PC-9 (cell line): Measurements from ENCODE around the gene TRPV2. TPM values are rescaled to one million over a fixed set of nuclear protein-coding genes. Genes with fewer than 3 reads are reported as not detected.

Source experiments
- BruUV-seq: library from RNA; stranded (reverse); fragments of 400-500 nt; replicated peaks from 2 replicates; lab custom pipeline; 2021; lab: Mats Ljungman, UMichigan
- CTCF ChIA-PET: fragments of 300-600 bp; sonication (Branson Sonifier 250); formaldehyde crosslinking; loops from one replicate; lab custom pipeline; 2022; ENCODE audit warnings: antibody characterized with exemption; lab: Charles Lee
- POLR2A ChIA-PET: fragments of 300-600 bp; sonication (Branson Sonifier 250); formaldehyde crosslinking; loops from one replicate; lab custom pipeline; 2022; ENCODE audit warnings: antibody characterized with exemption; ENCODE audit not compliant: unreplicated experiment; lab: Charles Lee
- DNase-seq, 2 experiments: peaks; one replicate each; pipeline versions ENCODE4 v3.0.0 to v3.0.0-alpha.2; 2015 to 2022; ENCODE audit warnings: mixed read lengths in 1 of 2
- H2AFZ ChIP-seq: fragments of 200-600 bp; sonication (generic); 2 replicates; pipeline ENCODE4 v1.8.1; 2017; ENCODE audit warnings: antibody characterized with exemption
- H3F3A ChIP-seq: fragments of 200-600 bp; sonication (generic); 2 replicates; pipeline ENCODE4 v1.8.1; 2017; ENCODE audit warnings: antibody characterized with exemption, mild to moderate bottlenecking, low read depth; ENCODE audit not compliant: insufficient read depth
- H3K27ac ChIP-seq: fragments of 200-600 bp; sonication (generic); 2 replicates; pipeline ENCODE4 v1.6.1; 2016; ENCODE audit warnings: mixed run types
- H3K27me3 ChIP-seq: fragments of 200-600 bp; sonication (generic); 2 replicates; pipeline ENCODE4 v1.6.1; 2016; ENCODE audit warnings: low read depth, mixed run types; ENCODE audit not compliant: insufficient read depth
- H3K36me3 ChIP-seq: fragments of 200-600 bp; sonication (generic); 2 replicates; pipeline ENCODE4 v1.6.1; 2016; ENCODE audit warnings: low read depth, mixed run types
- H3K4me1 ChIP-seq: fragments of 200-600 bp; sonication (generic); replicated peaks from 2 replicates; pipeline ENCODE4 v1.6.1; 2016; ENCODE audit warnings: mixed run types; ENCODE audit not compliant: insufficient read depth
- H3K4me2 ChIP-seq: fragments of 200-600 bp; sonication (generic); 2 replicates; pipeline ENCODE4 v1.6.1; 2017; ENCODE audit warnings: mixed run types
- H3K4me3 ChIP-seq: fragments of 200-600 bp; sonication (generic); 2 replicates; pipeline ENCODE4 v1.6.1; 2016; ENCODE audit warnings: mixed run types
- H3K79me2 ChIP-seq: fragments of 200-600 bp; sonication (generic); 2 replicates; pipeline ENCODE4 v1.6.1; 2017; ENCODE audit warnings: low read depth, mixed run types
- H3K9me2 ChIP-seq: fragments of 200-600 bp; sonication (generic); 2 replicates; pipeline ENCODE4 v1.8.1; 2017; ENCODE audit warnings: mild to moderate bottlenecking; ENCODE audit not compliant: insufficient read depth
- H3K9me3 ChIP-seq: fragments of 200-600 bp; sonication (generic); 2 replicates; pipeline ENCODE4 v1.8.1; 2016; ENCODE audit warnings: low read depth; ENCODE audit not compliant: insufficient read depth
- H4K20me1 ChIP-seq: fragments of 200-600 bp; sonication (generic); 2 replicates; pipeline ENCODE4 v1.8.1; 2017; ENCODE audit not compliant: insufficient read depth
- CTCF ChIP-seq: fragments of 200-600 bp; sonication (generic); conservative IDR thresholded peaks from 2 replicates; pipeline ENCODE4 v1.6.1; 2017; ENCODE audit warnings: mixed run types, antibody characterized with exemption, mild to moderate bottlenecking, moderate library complexity
- EZH2 ChIP-seq: fragments of 200-600 bp; sonication (generic); IDR thresholded peaks from 2 replicates; pipeline ENCODE4 v1.8.0; 2017; ENCODE audit warnings: antibody characterized with exemption, low read depth
- intact Hi-C: fragments of 100-400 bp; cut with micrococcal nuclease; formaldehyde crosslinking; loops from one replicate; pipeline ENCODE4 v1.10.0; 2022; ENCODE audit not compliant: unreplicated experiment
- total RNA-seq: library from RNA; stranded (reverse); gene quantifications from 2 replicates; pipeline ENCODE4 v1.2.3, GENCODE V29; 2021

Gene TRPV2
- total RNA-seq, 1 experiment from 2014 or later, result 5.3 TPM

GRCh38 chr17:16459855-16460550 is 44.6 kb downstream of the TRPV2 start:
- intact Hi-C loops, result loop anchor here (2.0 kb wide), 1 partner anchor 27 kb away; no protein-coding TSS in a partner anchor
- BruUV-seq, result TSS peak; percentile 75
- Histone ChIP-seq H2AFZ (no peak overlapping the region), H3K4me3 (no peak overlapping the region), H3K27me3 (no peaks in the 10 kb centered on the region), H3K36me3 (no peaks in the 10 kb centered on the region), H4K20me1 (no peaks in the 10 kb centered on the region), H3K27ac (0 out of 2 replicates have a peak overlapping the region, but pooled peaks have one; percentile 32), H3K4me1 (peaks cover 10% of the 10 kb centered on the region), H3K79me2 (no peaks in the 10 kb centered on the region), H3K9me3 (no peaks in the 10 kb centered on the region), H3F3A (no peaks in the 10 kb centered on the region), H3K4me2 (peak overlapping the region; percentile 34; the same call in 1 of the 2 replicates), H3K9me2 (no peaks in the 10 kb centered on the region)
- DNase-seq, result peak in 1 of 2 experiments; percentile 78
- no peak for TF ChIP-seq EZH2
- no peak for TF ChIP-seq CTCF
- ChIA-PET POLR2A (interaction anchor here (0.5 kb wide), 1 partner anchor 95 kb away, joined by 3 read pairs; no protein-coding TSS in a partner anchor), CTCF (interaction anchor here (0.6 kb wide), 2 partner anchors 58 to 1428 kb away, joined by 3 read pairs; no protein-coding TSS in a partner anchor)

GRCh38 chr17:16460796-16461605 is 45.6 kb downstream of the TRPV2 start:
- H3K4me1 ChIP-seq, result peaks cover 10% of the 10 kb centered on the region
- H3F3A ChIP-seq, result no peaks in the 10 kb centered on the region
- POLR2A ChIA-PET, result no interaction called here
- no peaks in the 10 kb centered on the region for H3K9me2 ChIP-seq
- no peaks in the 10 kb centered on the region for H3K27me3 ChIP-seq
- TF ChIP-seq CTCF, result no peak
- no peak for TF ChIP-seq EZH2
- H3K79me2 ChIP-seq, result no peaks in the 10 kb centered on the region
- CTCF ChIA-PET, result interaction anchor here (0.5 to 0.6 kb wide), 2 partner anchors 57 to 76 kb away, joined by 3 read pairs; no protein-coding TSS in a partner anchor
- no peak overlapping the region for H2AFZ ChIP-seq
- H3K36me3 ChIP-seq, result no peaks in the 10 kb centered on the region
- intact Hi-C loops, result loop anchor here (2.0 kb wide), 1 partner anchor 26 kb away; no protein-coding TSS in a partner anchor
- DNase-seq, result no peak
- H3K27ac ChIP-seq, result no peak overlapping the region
- no TSS peak for BruUV-seq
- H4K20me1 ChIP-seq, result no peaks in the 10 kb centered on the region
- no peaks in the 10 kb centered on the region for H3K9me3 ChIP-seq
- no peak overlapping the region for H3K4me2 ChIP-seq
- H3K4me3 ChIP-seq, result no peak overlapping the region

- peaks cover 10% of the 10 kb centered on the region for H3K4me1 ChIP-seq
- H3K9me3 ChIP-seq, result no peaks in the 10 kb centered on the region
- H4K20me1 ChIP-seq, result no peaks in the 10 kb centered on the region
- H3K79me2 ChIP-seq, result no peaks in the 10 kb centered on the region
- H3F3A ChIP-seq, result no peaks in the 10 kb centered on the region
- no peaks in the 10 kb centered on the region for H3K36me3 ChIP-seq
- H3K4me2 ChIP-seq, result no peak overlapping the region
- DNase-seq, result no peak
- no peak overlapping the region for H3K4me3 ChIP-seq
- no peak overlapping the region for H3K27ac ChIP-seq
- intact Hi-C loops, result loop anchor here (2.0 kb wide), 1 partner anchor 25 kb away; no protein-coding TSS in a partner anchor
- ChIA-PET CTCF (interaction anchor here (0.5 kb wide), 1 partner anchor 75 kb away, joined by 3 read pairs; no protein-coding TSS in a partner anchor), POLR2A (no interaction called here)
- no peak overlapping the region for H2AFZ ChIP-seq
- TF ChIP-seq CTCF, result no peak
- TF ChIP-seq EZH2, result no peak
- no peaks in the 10 kb centered on the region for H3K9me2 ChIP-seq
- no peaks in the 10 kb centered on the region for H3K27me3 ChIP-seq
- no TSS peak for BruUV-seq
Observed at GRCh38 chr17:16461606-16461866, 46.2 kb downstream of the TRPV2 start.
